ENCODE measurements around the gene OXNAD1.

OXNAD1 gene

GRCh38 chr3:16329036-16329825, 64.2 kb downstream of the OXNAD1 start:
- DNase-seq, result no peak

- DNase-seq, result no peak
Measured at GRCh38 chr3:16329826-16330129, 64.8 kb downstream of the OXNAD1 start.

GRCh38 chr3:16330351-16330750, 65.3 kb downstream of the OXNAD1 start:
- DNase-seq, result no peak

GRCh38 chr3:16331319-16331883, 66.4 kb downstream of the OXNAD1 start:
- no peak for DNase-seq

GRCh38 chr3:16332904-16333426, 68.0 kb downstream of the OXNAD1 start:
- no peak for DNase-seq

GRCh38 chr3:16334909-16335308, 69.9 kb downstream of the OXNAD1 start:
- no peak for DNase-seq

- DNase-seq, result no peak
Measured at GRCh38 chr3:16335333-16335732, 70.3 kb downstream of the OXNAD1 start.

- DNase-seq, result no peak
Measured at GRCh38 chr3:16335772-16336645, 71.0 kb downstream of the OXNAD1 start.

- DNase-seq, result no peak
Measured at GRCh38 chr3:16336825-16337224, 71.8 kb downstream of the OXNAD1 start.

- peak in 3 of 5 donors; percentile 23 to 80 (median 37) for DNase-seq
Measured at GRCh38 chr3:16337856-16338540, 73.0 kb downstream of the OXNAD1 start.

- peak in 1 of 5 donors; percentile 52 for DNase-seq
Measured at GRCh38 chr3:16338999-16339398, 74.0 kb downstream of the OXNAD1 start.

GRCh38 chr3:16343101-16343500, 78.1 kb downstream of the OXNAD1 start:
- no peak for DNase-seq

GRCh38 chr3:16346413-16347081, 81.5 kb downstream of the OXNAD1 start:
- DNase-seq, result no peak

GRCh38 chr3:16347548-16347947, 82.5 kb downstream of the OXNAD1 start:
- DNase-seq, result no peak

- no peak for DNase-seq
Measured at GRCh38 chr3:16349986-16350596, 85.1 kb downstream of the OXNAD1 start.

- no peak for DNase-seq
Measured at GRCh38 chr3:16350597-16351318, 85.7 kb downstream of the OXNAD1 start.

- DNase-seq, result no peak
Measured at GRCh38 chr3:16352428-16352827, 87.4 kb downstream of the OXNAD1 start.

- DNase-seq, result no peak
Measured at GRCh38 chr3:16354291-16354690, 89.3 kb downstream of the OXNAD1 start.

Data from T-helper 1 cell (primary cell).